ENCODE measurements around the gene SLC37A1.

GRCh38 chr21:42522771-42523170 is 9.1 kb downstream of the SLC37A1 start:
- TF ChIP-seq HNRNPLL (IDR thresholded peaks at IDR 0.05; ENCODE audit: low read depth, low read length, poor library complexity, severe bottlenecking) (no peak), ATF7 (IDR thresholded peaks at IDR 0.05) (no peak), HBP1 (CRISPR knock-in tag; IDR thresholded peaks at IDR 0.05) (no peak), RCOR1 (IDR thresholded peaks at IDR 0.05; ENCODE audit: borderline replicate concordance in 1 of 2, low read depth in 2 of 2, low read length in 2 of 2) (no peak), RAD21 (CRISPR knock-in tag; conservative IDR thresholded peaks at IDR 0.05 in 1 of 2, IDR thresholded peaks at IDR 0.05 in 1 of 2) (no peak), YY1 (IDR thresholded peaks at IDR 0.05; ENCODE audit: borderline replicate concordance in 1 of 3, control insufficient read depth in 1 of 3, extremely low read depth in 1 of 3, insufficient read depth in 3 of 3, insufficient read length in 1 of 3, insufficient replicate concordance in 2 of 3, low read depth in 1 of 3, low read length in 2 of 3) (no peak), POLR2A (conservative IDR thresholded peaks at IDR 0.05) (no peak), STAT5B (CRISPR knock-in tag; IDR thresholded peaks at IDR 0.05) (no peak), DLX4 (CRISPR knock-in tag; IDR thresholded peaks at IDR 0.05) (no peak)

Measured in K562 (cell line).